HEK293 (cell line): ENCODE measurements around the gene ALOXE3.

Experiments
- CTCF ChIA-PET: fragments of 350-600 bp; formaldehyde crosslinking; extraction: SDS; loops from one replicate; lab custom pipeline; 2021; ENCODE audit warnings: antibody characterized with exemption; lab: Yijun Ruan, JAX
- POLR2A ChIA-PET: fragments of 300-600 bp; formaldehyde crosslinking; extraction: SDS; loops from one replicate; lab custom pipeline; 2020; ENCODE audit warnings: antibody characterized with exemption, inconsistent platforms; lab: Yijun Ruan, JAX
- H3K27ac ChIP-seq: fragments of 200-500 bp; sonication (Bioruptor generic); 2 replicates; pipeline ENCODE4 v1.5.1; 2014; ENCODE audit warnings: low read depth, low read length, control low read depth, inconsistent platforms; ENCODE audit errors: extremely low read depth
- H3K36me3 ChIP-seq, 2 experiments: fragments of 200-500 bp in 1 of 2; sonication (Bioruptor generic) in 1 of 2; 1 replicate in 1 of 2; 2 replicates in 1 of 2; pipeline ENCODE4 v1.5.1; 2014 to 2017; ENCODE audit warnings: inconsistent platforms in 2 of 2, low read length in 2 of 2; ENCODE audit not compliant: control insufficient read depth in 2 of 2, insufficient read depth in 1 of 2
- H3K4me1 ChIP-seq: fragments of 200-500 bp; sonication (Bioruptor generic); 2 replicates; pipeline ENCODE4 v1.5.1; 2014; ENCODE audit warnings: mild to moderate bottlenecking, low read length, inconsistent platforms; ENCODE audit not compliant: control insufficient read depth, insufficient read depth
- H3K4me3 ChIP-seq: 2 replicates; pipeline ENCODE4 v1.5.1; 2011; ENCODE audit warnings: low read depth, mild to moderate bottlenecking, control low read depth, low read length, moderate library complexity
- H3K9me3 ChIP-seq: fragments of 200-500 bp; sonication (Bioruptor generic); 2 replicates; pipeline ENCODE4 v1.5.1; 2014; ENCODE audit warnings: low read depth, low read length, inconsistent platforms; ENCODE audit not compliant: control insufficient read depth, insufficient read depth
- GLIS1 ChIP-seq: fragments of 450-650 bp; formaldehyde crosslinking; IDR thresholded peaks from 2 replicates; pipeline ENCODE4 v1.5.1; 2016; ENCODE audit warnings: missing biosample characterization, missing genetic modification characterization
- HOXD13 ChIP-seq: sonication (generic); formaldehyde crosslinking; IDR thresholded peaks from 2 replicates; pipeline ENCODE4 v1.8.0; 2022; ENCODE audit warnings: missing genetic modification reagents, borderline replicate concordance
- KLF16 ChIP-seq: fragments of 450-650 bp; formaldehyde crosslinking; IDR thresholded peaks from 2 replicates; pipeline ENCODE4 v1.5.1; 2017; ENCODE audit warnings: missing biosample characterization, missing genetic modification characterization
- MEIS1 ChIP-seq: sonication (generic); formaldehyde crosslinking; IDR thresholded peaks from 2 replicates; pipeline ENCODE4 v1.8.1; 2022; ENCODE audit warnings: missing genetic modification reagents, mild to moderate bottlenecking, borderline replicate concordance
- WT1 ChIP-seq: fragments of 450-650 bp; formaldehyde crosslinking; IDR thresholded peaks from 2 replicates; pipeline ENCODE4 v1.5.1; 2016; ENCODE audit warnings: missing biosample characterization, missing genetic modification characterization
- ZNF266 ChIP-seq: fragments of 450-650 bp; formaldehyde crosslinking; IDR thresholded peaks from 2 replicates; pipeline ENCODE4 v1.5.1; 2016; ENCODE audit warnings: missing biosample characterization, missing genetic modification characterization, low read depth
- ZNF302 ChIP-seq: fragments of 450-650 bp; formaldehyde crosslinking; IDR thresholded peaks from 2 replicates; pipeline ENCODE4 v1.5.1; 2016; ENCODE audit warnings: missing biosample characterization, missing genetic modification characterization, low read depth
- ZNF530 ChIP-seq: fragments of 450-650 bp; formaldehyde crosslinking; IDR thresholded peaks from 2 replicates; pipeline ENCODE4 v1.5.1; 2016; ENCODE audit warnings: low read depth, missing biosample characterization, missing genetic modification characterization
- ZNF549 ChIP-seq: fragments of 450-650 bp; IDR thresholded peaks from 2 replicates; pipeline ENCODE4 v1.5.1; 2018; ENCODE audit warnings: missing biosample characterization, missing genetic modification characterization, mild to moderate bottlenecking, inconsistent platforms, moderate library complexity
- ZNF561 ChIP-seq: fragments of 450-650 bp; IDR thresholded peaks from 2 replicates; pipeline ENCODE4 v1.5.1; 2018; ENCODE audit warnings: missing biosample characterization, missing genetic modification characterization, borderline replicate concordance
- ZNF623 ChIP-seq: fragments of 450-650 bp; formaldehyde crosslinking; IDR thresholded peaks from 2 replicates; pipeline ENCODE4 v1.5.1; 2016; ENCODE audit warnings: missing biosample characterization, missing genetic modification characterization
- ZNF624 ChIP-seq: fragments of 450-650 bp; formaldehyde crosslinking; IDR thresholded peaks from 2 replicates; pipeline ENCODE4 v1.5.1; 2017; ENCODE audit warnings: missing biosample characterization, missing genetic modification characterization
- ZNF626 ChIP-seq: fragments of 450-650 bp; sonication (Bioruptor Pico); formaldehyde crosslinking; IDR thresholded peaks from 2 replicates; pipeline ENCODE4 v1.5.1; 2018; ENCODE audit warnings: missing biosample characterization, missing genetic modification characterization, inconsistent platforms
- ZNF660 ChIP-seq: fragments of 450-650 bp; IDR thresholded peaks from 2 replicates; pipeline ENCODE4 v1.5.1; 2018; ENCODE audit warnings: missing biosample characterization, mild to moderate bottlenecking, missing genetic modification characterization
- ZNF843 ChIP-seq: fragments of 450-650 bp; formaldehyde crosslinking; IDR thresholded peaks from 2 replicates; pipeline ENCODE4 v1.5.1; 2016; ENCODE audit warnings: missing biosample characterization, missing genetic modification characterization
- ZXDB ChIP-seq: fragments of 450-650 bp; formaldehyde crosslinking; IDR thresholded peaks from 2 replicates; pipeline ENCODE4 v1.5.1; 2016; ENCODE audit warnings: missing biosample characterization, missing genetic modification characterization
- TF ChIP-seq, protein P1 (sequence below): fragments of 450-650 bp; formaldehyde crosslinking; IDR thresholded peaks from 2 replicates; pipeline ENCODE4 v1.5.1; 2016; ENCODE audit warnings: missing biosample characterization, missing genetic modification characterization
- TF ChIP-seq, protein P2 (sequence below): fragments of 450-650 bp; formaldehyde crosslinking; IDR thresholded peaks from 2 replicates; pipeline ENCODE4 v1.5.1; 2016; ENCODE audit warnings: missing biosample characterization, missing genetic modification characterization
- TF ChIP-seq, protein P3 (sequence below): sonication (generic); formaldehyde crosslinking; IDR thresholded peaks from 2 replicates; pipeline ENCODE4 v1.8.1; 2022; ENCODE audit warnings: mild to moderate bottlenecking, moderate library complexity, missing genetic modification reagents
- TF ChIP-seq, protein P4 (sequence below): fragments of 450-650 bp; formaldehyde crosslinking; IDR thresholded peaks from 2 replicates; pipeline ENCODE4 v1.5.1; 2016; ENCODE audit warnings: missing biosample characterization, missing genetic modification characterization

ALOXE3 gene

DNA sequence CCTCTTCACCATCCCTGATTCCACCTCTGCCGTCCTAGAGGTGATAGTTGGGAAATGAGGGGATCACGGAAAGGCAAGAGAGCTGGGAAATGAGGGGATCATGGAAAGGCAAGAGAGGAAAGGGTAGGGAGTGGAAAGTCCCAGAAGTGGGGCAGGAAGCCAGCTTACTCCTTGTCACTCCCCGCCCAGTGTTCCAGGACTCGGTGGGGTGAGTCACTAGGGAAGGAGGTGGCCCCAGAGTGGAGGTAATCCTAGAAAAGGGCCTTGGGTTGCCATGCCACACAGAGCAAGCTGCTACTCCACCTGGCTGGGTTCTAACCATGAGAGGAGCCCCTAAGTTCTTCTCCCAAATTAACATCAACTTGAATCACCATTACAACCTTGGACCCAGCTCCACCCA is 14.8 kb downstream of the ALOXE3 start (continued):
- TF ChIP-seq, protein P1, sequence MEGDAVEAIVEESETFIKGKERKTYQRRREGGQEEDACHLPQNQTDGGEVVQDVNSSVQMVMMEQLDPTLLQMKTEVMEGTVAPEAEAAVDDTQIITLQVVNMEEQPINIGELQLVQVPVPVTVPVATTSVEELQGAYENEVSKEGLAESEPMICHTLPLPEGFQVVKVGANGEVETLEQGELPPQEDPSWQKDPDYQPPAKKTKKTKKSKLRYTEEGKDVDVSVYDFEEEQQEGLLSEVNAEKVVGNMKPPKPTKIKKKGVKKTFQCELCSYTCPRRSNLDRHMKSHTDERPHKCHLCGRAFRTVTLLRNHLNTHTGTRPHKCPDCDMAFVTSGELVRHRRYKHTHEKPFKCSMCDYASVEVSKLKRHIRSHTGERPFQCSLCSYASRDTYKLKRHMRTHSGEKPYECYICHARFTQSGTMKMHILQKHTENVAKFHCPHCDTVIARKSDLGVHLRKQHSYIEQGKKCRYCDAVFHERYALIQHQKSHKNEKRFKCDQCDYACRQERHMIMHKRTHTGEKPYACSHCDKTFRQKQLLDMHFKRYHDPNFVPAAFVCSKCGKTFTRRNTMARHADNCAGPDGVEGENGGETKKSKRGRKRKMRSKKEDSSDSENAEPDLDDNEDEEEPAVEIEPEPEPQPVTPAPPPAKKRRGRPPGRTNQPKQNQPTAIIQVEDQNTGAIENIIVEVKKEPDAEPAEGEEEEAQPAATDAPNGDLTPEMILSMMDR (tag by site-specific recombination), result no peak
- TF ChIP-seq HOXD13 (no peak), KLF16 (tag by site-specific recombination) (no peak), WT1 (tag by site-specific recombination) (no peak)

DNA sequence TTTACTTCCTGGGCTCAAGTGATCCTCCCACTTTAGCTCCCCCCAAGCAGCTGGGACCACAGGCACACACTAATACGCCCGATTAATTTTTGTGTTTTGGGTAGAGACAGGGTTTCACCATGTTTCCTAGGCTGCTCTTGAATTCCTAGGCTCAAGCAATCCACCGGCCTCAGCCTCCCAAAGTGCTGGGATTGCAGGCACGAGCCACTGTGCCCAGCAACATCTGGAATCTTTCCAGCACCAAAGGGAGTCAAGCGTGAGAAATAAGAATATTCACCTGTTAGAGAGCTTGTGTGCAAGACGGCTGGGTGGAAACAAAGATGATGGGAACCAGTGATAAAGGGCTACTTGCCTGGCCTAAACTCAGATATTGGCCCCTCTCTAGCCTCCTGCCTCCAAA is 16.6 kb downstream of the ALOXE3 start:
- no peaks in the 10 kb centered on the region for H3K9me3 ChIP-seq
- TF ChIP-seq MEIS1 (CRISPR knock-in tag), result no peak
- TF ChIP-seq, protein P2, sequence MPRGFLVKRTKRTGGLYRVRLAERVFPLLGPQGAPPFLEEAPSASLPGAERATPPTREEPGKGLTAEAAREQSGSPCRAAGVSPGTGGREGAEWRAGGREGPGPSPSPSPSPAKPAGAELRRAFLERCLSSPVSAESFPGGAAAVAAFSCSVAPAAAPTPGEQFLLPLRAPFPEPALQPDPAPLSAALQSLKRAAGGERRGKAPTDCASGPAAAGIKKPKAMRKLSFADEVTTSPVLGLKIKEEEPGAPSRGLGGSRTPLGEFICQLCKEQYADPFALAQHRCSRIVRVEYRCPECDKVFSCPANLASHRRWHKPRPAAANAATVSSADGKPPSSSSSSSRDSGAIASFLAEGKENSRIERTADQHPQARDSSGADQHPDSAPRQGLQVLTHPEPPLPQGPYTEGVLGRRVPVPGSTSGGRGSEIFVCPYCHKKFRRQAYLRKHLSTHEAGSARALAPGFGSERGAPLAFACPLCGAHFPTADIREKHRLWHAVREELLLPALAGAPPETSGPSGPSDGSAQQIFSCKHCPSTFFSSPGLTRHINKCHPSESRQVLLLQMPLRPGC, result no peak
- TF ChIP-seq ZXDB, result no peak
- no peak for TF ChIP-seq ZNF623
- TF ChIP-seq GLIS1 (tag by site-specific recombination), result no peak
- TF ChIP-seq ZNF530 (tag by site-specific recombination), result no peak
- TF ChIP-seq ZNF561 (tag by site-specific recombination), result no peak
- TF ChIP-seq ZNF302 (tag by site-specific recombination), result no peak
- TF ChIP-seq, protein P3, sequence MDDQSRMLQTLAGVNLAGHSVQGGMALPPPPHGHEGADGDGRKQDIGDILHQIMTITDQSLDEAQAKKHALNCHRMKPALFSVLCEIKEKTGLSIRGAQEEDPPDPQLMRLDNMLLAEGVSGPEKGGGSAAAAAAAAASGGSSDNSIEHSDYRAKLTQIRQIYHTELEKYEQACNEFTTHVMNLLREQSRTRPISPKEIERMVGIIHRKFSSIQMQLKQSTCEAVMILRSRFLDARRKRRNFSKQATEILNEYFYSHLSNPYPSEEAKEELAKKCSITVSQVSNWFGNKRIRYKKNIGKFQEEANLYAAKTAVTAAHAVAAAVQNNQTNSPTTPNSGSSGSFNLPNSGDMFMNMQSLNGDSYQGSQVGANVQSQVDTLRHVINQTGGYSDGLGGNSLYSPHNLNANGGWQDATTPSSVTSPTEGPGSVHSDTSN (CRISPR knock-in tag), result no peak
- TF ChIP-seq ZNF266 (tag by site-specific recombination), result no peak
- TF ChIP-seq, protein P4, sequence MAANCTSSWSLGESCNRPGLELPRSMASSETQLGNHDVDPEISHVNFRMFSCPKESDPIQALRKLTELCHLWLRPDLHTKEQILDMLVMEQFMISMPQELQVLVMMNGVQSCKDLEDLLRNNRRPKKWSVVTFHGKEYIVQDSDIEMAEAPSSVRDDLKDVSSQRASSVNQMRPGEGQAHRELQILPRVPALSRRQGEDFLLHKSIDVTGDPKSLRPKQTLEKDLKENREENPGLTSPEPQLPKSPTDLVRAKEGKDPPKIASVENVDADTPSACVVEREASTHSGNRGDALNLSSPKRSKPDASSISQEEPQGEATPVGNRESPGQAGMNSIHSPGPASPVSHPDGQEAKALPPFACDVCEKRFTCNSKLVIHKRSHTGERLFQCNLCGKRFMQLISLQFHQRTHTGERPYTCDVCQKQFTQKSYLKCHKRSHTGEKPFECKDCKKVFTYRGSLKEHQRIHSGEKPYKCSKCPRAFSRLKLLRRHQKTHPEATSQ (tag by site-specific recombination), result no peak
- TF ChIP-seq ZNF624 (tag by site-specific recombination), result no peak
- no peak for TF ChIP-seq ZNF549 (tag by site-specific recombination)
- TF ChIP-seq ZNF843 (tag by site-specific recombination), result no peak
- no peak for TF ChIP-seq ZNF660 (tag by site-specific recombination)
- TF ChIP-seq ZNF626 (tag by site-specific recombination), result no peak
- H3K27ac ChIP-seq, result no peak overlapping the region
- ChIA-PET POLR2A (interaction anchor here (0.9 kb wide), 1 partner anchor 9 kb away, joined by 3 read pairs; no protein-coding TSS in a partner anchor), CTCF (interaction anchor here (0.5 to 16.9 kb wide), 9 partner anchors 8 to 323 kb away, joined by 3 to 561 read pairs (median 4); partner anchors contain the start of genes ALOX12B and ALOXE3)
- no peaks in the 10 kb centered on the region for H3K4me1 ChIP-seq
- no peak overlapping the region for H3K4me3 ChIP-seq
- H3K36me3 ChIP-seq, result no peaks in the 10 kb centered on the region
